ENCODE results near the gene SDHD.
A peak's percentile ranks its signal among the peaks of the same experiment; 100 is the strongest.

Gene SDHD

GRCh38 chr11:112086422-112087191, at the start of gene SDHD, which contains the start of gene TIMM8B:
Gene SDHD (plus strand): TSS chr11:112086873. CDS start chr11:112086908, 35 bp downstream.
Gene TIMM8B (minus strand): TSS chr11:112086756. CDS start chr11:112086723, 33 bp downstream.
- Histone ChIP-seq H3K4me3 (ENCODE audit: low read depth, low read length) (peak within 1 kb of the TSS; percentile 95), H3K36me3 (ENCODE audit: control insufficient read depth, insufficient read depth, low read length) (no peaks in the 10 kb centered on the region), H3K9ac (peak within 1 kb of the TSS; percentile 8), H2AFZ (peak within 1 kb of the TSS; percentile 77), H3K27ac (peak within 1 kb of the TSS; percentile 72), H3K27me3 (ENCODE audit: control insufficient read depth, insufficient read depth, low read length) (no peaks in the 10 kb centered on the region), H3K9me3 (ENCODE audit: control insufficient read depth, low read length) (no peaks in the 10 kb centered on the region), H3K4me1 (peaks cover 6% of the 10 kb centered on the region), H3K79me2 (peaks cover 19% of the 10 kb centered on the region), H3K4me2 (ENCODE audit: low read length) (peak within 1 kb of the TSS; percentile 66)
- no peak for TF ChIP-seq CTCF (IDR thresholded peaks at IDR 0.05)

GRCh38 chr11:112037527-112037926, 49.1 kb upstream of the SDHD start:
- Histone ChIP-seq H3K4me3 (ENCODE audit: low read depth, low read length) (no peak overlapping the region), H3K36me3 (ENCODE audit: control insufficient read depth, insufficient read depth, low read length) (no peaks in the 10 kb centered on the region), H2AFZ (no peak overlapping the region), H3K27me3 (ENCODE audit: control insufficient read depth, insufficient read depth, low read length) (no peaks in the 10 kb centered on the region), H3K9me3 (ENCODE audit: control insufficient read depth, low read length) (no peaks in the 10 kb centered on the region), H3K27ac (no peak overlapping the region), H3K4me2 (ENCODE audit: low read length) (no peak overlapping the region), H3K9ac (no peak overlapping the region), H3K4me1 (no peaks in the 10 kb centered on the region), H3K79me2 (no peaks in the 10 kb centered on the region)
- TF ChIP-seq CTCF (IDR thresholded peaks at IDR 0.05) = no peak

- Histone ChIP-seq H3K27ac (no peak overlapping the region), H3K4me2 (ENCODE audit: low read length) (no peak overlapping the region), H3K27me3 (ENCODE audit: control insufficient read depth, insufficient read depth, low read length) (no peaks in the 10 kb centered on the region), H3K79me2 (no peaks in the 10 kb centered on the region), H2AFZ (no peak overlapping the region), H3K4me3 (ENCODE audit: low read depth, low read length) (no peak overlapping the region), H3K9me3 (ENCODE audit: control insufficient read depth, low read length) (no peaks in the 10 kb centered on the region), H3K9ac (no peak overlapping the region), H3K36me3 (ENCODE audit: control insufficient read depth, insufficient read depth, low read length) (no peaks in the 10 kb centered on the region), H3K4me1 (no peaks in the 10 kb centered on the region)
- TF ChIP-seq CTCF (IDR thresholded peaks at IDR 0.05) = no peak
These were observed 44.3 kb upstream of the SDHD start for GRCh38 chr11:112042161-112042960.

GRCh38 chr11:112042961-112043304, 43.7 kb upstream of the SDHD start:
- Histone ChIP-seq H3K79me2 (no peaks in the 10 kb centered on the region), H3K4me1 (no peaks in the 10 kb centered on the region), H3K9me3 (ENCODE audit: control insufficient read depth, low read length) (no peaks in the 10 kb centered on the region), H3K4me2 (ENCODE audit: low read length) (no peak overlapping the region), H3K4me3 (ENCODE audit: low read depth, low read length) (no peak overlapping the region), H3K27me3 (ENCODE audit: control insufficient read depth, insufficient read depth, low read length) (no peaks in the 10 kb centered on the region), H3K36me3 (ENCODE audit: control insufficient read depth, insufficient read depth, low read length) (no peaks in the 10 kb centered on the region), H2AFZ (no peak overlapping the region), H3K9ac (no peak overlapping the region), H3K27ac (no peak overlapping the region)
- TF ChIP-seq CTCF (IDR thresholded peaks at IDR 0.05) = no peak

Measured in parathyroid adenoma (tissue), 2 donors.